ENCODE results near the gene KCND3. TPM values are rescaled to one million over a fixed set of nuclear protein-coding genes. Genes with fewer than 3 reads are reported as not detected.

Gene KCND3
- total RNA-seq, 1 donor from 2014 or later: 2.2 TPM

DNA sequence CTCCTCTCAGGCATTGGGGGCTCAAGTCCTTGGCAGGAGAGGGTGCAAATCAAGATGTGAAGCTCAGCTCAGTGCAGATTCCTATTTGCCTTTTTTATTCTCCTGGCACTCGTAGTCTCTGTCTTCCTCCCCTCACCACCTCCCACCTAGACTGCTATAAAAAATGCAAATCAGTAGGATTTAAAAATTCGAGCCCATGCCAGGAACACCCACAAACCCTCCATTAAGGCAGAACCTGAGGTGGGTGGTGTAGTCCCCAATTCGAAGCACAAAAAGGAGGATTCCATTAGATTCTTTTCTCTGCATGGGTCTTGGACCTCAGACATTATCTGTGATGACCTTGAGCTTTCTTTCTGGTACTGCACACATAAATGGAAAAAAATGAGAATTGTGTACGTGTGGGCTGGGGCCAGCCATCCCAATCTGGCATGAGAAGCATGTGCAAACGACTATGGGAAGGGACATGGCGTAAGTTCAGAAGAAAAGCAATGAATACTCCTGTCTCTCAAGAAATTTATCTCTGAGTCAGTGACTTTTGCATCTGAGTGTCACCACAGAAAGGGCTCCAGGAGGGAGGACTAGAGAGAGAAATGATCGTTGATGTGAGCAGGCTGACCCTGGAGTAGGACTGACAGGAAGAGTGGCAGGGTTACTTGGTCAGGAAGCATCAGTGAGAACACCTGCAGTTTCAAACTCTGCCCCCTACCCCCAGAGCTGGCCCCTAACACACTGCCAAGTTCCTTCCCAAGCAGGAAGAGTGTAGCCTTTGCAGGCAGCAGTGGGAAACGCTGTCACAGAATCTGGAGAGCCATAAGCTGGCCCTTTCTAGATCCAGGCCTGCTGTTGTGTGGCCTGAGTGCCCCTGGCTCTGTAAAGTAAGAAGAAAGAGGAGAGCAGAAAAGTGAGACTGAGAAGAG is 252.0 kb downstream of the KCND3 start:
- Mint-ChIP-seq H3K4me3 (peak overlapping the region; percentile 88), H3K4me1 (ENCODE audit: unreplicated experiment) (peaks cover 26% of the 10 kb centered on the region), H3K36me3 (no peaks in the 10 kb centered on the region), H3K27me3 (peaks cover 32% of the 10 kb centered on the region), H3K27ac (peak overlapping the region; percentile 67), H3K9me3 (no peaks in the 10 kb centered on the region)
- no peak for DNase-seq (ENCODE audit: extremely low spot score, unreplicated experiment)
- TF ChIP-seq, protein P1, sequence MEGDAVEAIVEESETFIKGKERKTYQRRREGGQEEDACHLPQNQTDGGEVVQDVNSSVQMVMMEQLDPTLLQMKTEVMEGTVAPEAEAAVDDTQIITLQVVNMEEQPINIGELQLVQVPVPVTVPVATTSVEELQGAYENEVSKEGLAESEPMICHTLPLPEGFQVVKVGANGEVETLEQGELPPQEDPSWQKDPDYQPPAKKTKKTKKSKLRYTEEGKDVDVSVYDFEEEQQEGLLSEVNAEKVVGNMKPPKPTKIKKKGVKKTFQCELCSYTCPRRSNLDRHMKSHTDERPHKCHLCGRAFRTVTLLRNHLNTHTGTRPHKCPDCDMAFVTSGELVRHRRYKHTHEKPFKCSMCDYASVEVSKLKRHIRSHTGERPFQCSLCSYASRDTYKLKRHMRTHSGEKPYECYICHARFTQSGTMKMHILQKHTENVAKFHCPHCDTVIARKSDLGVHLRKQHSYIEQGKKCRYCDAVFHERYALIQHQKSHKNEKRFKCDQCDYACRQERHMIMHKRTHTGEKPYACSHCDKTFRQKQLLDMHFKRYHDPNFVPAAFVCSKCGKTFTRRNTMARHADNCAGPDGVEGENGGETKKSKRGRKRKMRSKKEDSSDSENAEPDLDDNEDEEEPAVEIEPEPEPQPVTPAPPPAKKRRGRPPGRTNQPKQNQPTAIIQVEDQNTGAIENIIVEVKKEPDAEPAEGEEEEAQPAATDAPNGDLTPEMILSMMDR (conservative IDR thresholded peaks at IDR 0.05): no peak

DNA sequence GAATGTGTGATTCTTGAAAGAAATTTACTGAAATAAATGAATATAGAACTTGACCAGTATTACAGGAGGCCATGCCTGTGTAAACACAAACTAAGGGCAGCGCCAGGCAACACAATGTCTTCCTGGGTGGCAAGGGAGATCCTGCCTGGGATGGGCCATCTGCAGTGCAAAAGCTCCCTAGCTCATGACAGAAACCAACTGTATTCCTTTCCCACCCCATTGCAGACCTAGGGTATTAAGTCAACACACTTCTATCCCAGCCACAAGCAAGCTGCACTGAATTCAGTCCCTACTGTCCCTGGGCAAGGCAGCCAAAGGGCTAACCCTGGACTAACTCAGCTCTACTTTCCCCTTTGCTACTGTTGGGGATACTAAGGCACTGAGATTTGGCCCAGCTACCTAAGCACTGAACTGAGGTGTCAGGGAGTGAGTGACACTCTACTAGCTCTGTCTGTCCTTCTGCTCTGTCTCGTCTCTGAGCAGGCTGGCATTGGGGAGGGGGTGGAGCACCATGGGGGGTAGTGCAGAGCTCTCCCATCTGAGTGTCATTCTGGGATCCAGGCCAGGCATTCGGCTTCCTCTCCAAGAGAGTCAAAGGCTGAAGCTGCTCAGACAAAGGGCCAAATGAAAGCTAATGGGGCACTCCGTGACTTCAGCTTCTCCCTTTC is 252.8 kb downstream of the KCND3 start:
- Mint-ChIP-seq H3K4me3 (peak overlapping the region; percentile 88), H3K9me3 (no peaks in the 10 kb centered on the region), H3K27ac (no peak overlapping the region), H3K4me1 (ENCODE audit: unreplicated experiment) (peaks cover 26% of the 10 kb centered on the region), H3K36me3 (no peaks in the 10 kb centered on the region), H3K27me3 (peaks cover 26% of the 10 kb centered on the region)
- TF ChIP-seq, protein P1 (conservative IDR thresholded peaks at IDR 0.05): no peak
- DNase-seq (ENCODE audit: extremely low spot score, unreplicated experiment): no peak

DNA sequence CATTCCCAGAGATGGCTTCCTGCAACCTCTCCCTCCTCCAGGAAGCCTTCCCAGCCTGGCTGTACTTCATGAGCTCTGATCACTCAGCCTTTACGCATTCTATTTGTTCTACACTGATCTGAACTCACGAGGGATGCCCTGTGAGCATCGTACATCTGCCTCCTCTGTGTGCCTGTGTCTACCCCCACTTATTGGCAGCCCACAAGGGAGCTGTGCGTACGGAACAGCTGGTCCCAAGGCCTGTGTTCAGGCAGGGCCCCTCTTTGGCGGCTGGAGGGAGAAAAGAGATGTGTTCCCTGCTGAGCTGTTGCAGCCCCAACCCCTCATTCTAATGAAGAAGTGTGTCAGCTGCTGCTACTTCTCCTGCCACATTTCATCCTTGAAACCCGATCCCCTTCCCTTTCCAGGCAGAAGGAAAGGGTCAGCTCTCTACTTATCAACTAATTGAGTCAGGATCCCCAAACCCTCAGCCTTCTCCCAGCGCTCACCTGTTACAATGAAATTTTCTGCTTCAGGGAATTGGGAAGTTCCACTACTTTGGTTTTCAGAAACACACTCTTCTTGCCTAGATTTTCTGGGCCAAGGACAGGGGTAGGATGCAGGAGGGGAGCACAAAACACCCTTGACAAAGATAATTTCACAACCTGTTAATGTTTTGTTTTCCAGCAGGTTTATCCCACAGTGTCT is 253.5 kb downstream of the KCND3 start:
- Mint-ChIP-seq H3K4me1 (ENCODE audit: unreplicated experiment) (peaks cover 26% of the 10 kb centered on the region), H3K9me3 (no peaks in the 10 kb centered on the region), H3K36me3 (no peaks in the 10 kb centered on the region), H3K27me3 (peaks cover 19% of the 10 kb centered on the region), H3K4me3 (no peak overlapping the region), H3K27ac (no peak overlapping the region)
- no peak for DNase-seq (ENCODE audit: extremely low spot score, unreplicated experiment)
- TF ChIP-seq, protein P1 (conservative IDR thresholded peaks at IDR 0.05): no peak

DNA sequence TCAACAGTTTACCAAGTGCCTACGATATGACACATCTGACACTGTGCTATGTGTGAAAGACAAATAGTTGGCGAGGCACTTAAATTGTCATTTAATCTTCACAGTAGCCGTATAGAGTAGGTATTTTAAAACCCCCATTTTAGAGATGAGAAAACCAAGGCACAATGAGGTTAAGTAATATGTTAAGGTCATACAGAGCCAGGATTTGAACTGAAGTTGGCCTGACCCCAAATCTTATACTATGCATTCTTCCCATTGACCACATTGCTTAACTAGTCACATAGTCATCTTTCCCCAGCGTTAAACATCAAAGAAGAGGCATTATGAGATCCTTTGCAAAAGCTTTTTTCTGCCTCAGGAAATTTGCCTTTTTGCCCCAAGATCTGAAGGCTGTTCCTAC is 254.1 kb downstream of the KCND3 start:
- H3K9me3 Mint-ChIP-seq: no peaks in the 10 kb centered on the region
- H3K4me1 Mint-ChIP-seq (ENCODE audit: unreplicated experiment): peaks cover 30% of the 10 kb centered on the region
- H3K27me3 Mint-ChIP-seq: peaks cover 12% of the 10 kb centered on the region
- no peaks in the 10 kb centered on the region for H3K36me3 Mint-ChIP-seq
- TF ChIP-seq, protein P1 (conservative IDR thresholded peaks at IDR 0.05): no peak
- DNase-seq (ENCODE audit: extremely low spot score, unreplicated experiment): no peak
- no peak overlapping the region for H3K27ac Mint-ChIP-seq
- no peak overlapping the region for H3K4me3 Mint-ChIP-seq

DNA sequence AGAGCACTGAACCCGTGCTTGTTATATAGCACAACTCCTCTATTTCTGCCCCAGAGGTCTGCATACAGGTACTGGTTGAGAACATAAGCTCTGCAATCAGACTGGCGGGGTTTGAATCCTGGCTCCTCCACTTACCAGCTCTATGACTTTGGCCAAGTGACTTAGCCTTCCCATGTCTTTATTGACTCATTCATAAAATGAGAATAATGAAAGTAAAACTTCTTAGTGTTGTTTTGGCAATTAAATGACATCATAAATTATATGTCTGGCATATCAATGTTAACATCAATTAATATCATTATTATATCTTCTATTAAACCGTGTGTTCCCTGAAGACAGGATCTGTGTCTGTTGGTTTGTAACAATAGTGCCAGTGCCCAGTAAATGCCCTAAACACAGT is 254.6 kb downstream of the KCND3 start:
- TF ChIP-seq, protein P1 (conservative IDR thresholded peaks at IDR 0.05): no peak
- H3K4me3 Mint-ChIP-seq: no peak overlapping the region
- no peaks in the 10 kb centered on the region for H3K9me3 Mint-ChIP-seq
- no peak overlapping the region for H3K27ac Mint-ChIP-seq
- no peaks in the 10 kb centered on the region for H3K36me3 Mint-ChIP-seq
- DNase-seq (ENCODE audit: extremely low spot score, unreplicated experiment): no peak
- peaks cover 10% of the 10 kb centered on the region for H3K27me3 Mint-ChIP-seq
- H3K4me1 Mint-ChIP-seq (ENCODE audit: unreplicated experiment): peaks cover 33% of the 10 kb centered on the region

Measured in type B pancreatic cell (in vitro differentiated cells).